ENCODE results near the gene SLMAP. TPM values are rescaled to one million over a fixed set of nuclear protein-coding genes. Genes with fewer than 3 reads are reported as not detected.
"Not testable (repeated sequence)": the region's sequence is repeated elsewhere in the genome, so short reads cannot be mapped to it uniquely, and the experiment has no call there.

SLMAP gene
- total and polyA plus RNA-seq, 2 donors (not counting 1 experiment from before 2014, with no cell fraction given) = 9.7 to 67.2 TPM

- H3K27me3 Mint-ChIP-seq = no peaks in the 10 kb centered on the region
- Histone ChIP-seq H3K4me2 (replicated peaks; ENCODE audit: low read depth, low read length, poor library complexity, severe bottlenecking) (no peak overlapping the region), H3K79me2 (ENCODE audit: control insufficient read depth, insufficient read depth, low read length) (no peaks in the 10 kb centered on the region), H3K36me3 (replicated peaks in 1 of 2; ENCODE audit: control extremely low read depth in 1 of 2, control insufficient read depth in 1 of 2, extremely low read depth in 1 of 2, insufficient read depth in 2 of 2, low read length in 1 of 2) (peaks cover 3 to 12% of the 10 kb centered on the region in 2 experiments), H3K27ac (ENCODE audit: low read length in 2 of 2) (no peak overlapping the region), H2AFZ (ENCODE audit: insufficient read depth, low read depth, low read length, poor library complexity, severe bottlenecking) (no peak overlapping the region), H3K27me3 (replicated peaks in 1 of 4; ENCODE audit: control extremely low read depth in 1 of 4, control insufficient read depth in 3 of 4, insufficient read depth in 4 of 4, low read length in 3 of 4) (no peaks in the 10 kb centered on the region), H3K9ac (ENCODE audit: low read length) (no peak overlapping the region), H4K20me1 (ENCODE audit: control insufficient read depth, insufficient read depth, low read length, poor library complexity, severe bottlenecking) (no peaks in the 10 kb centered on the region), H3K4me3 (ENCODE audit: control extremely low read depth in 1 of 5, extremely low read depth in 1 of 5, insufficient read depth in 1 of 5, low read depth in 2 of 5, low read length in 4 of 5) (no peak overlapping the region), H3K9me3 (ENCODE audit: control extremely low read depth in 1 of 3, control insufficient read depth in 2 of 3, insufficient read depth in 1 of 3, low read length in 2 of 3) (no peaks in the 10 kb centered on the region), H3K4me1 (ENCODE audit: control insufficient read depth in 2 of 2, insufficient read depth in 2 of 2, low read length in 2 of 2) (no peaks in the 10 kb centered on the region)
- intact Hi-C loops (cut with micrococcal nuclease) = no loop called here
- no peak for DNase-seq
- ChIA-PET CTCF (no interaction called here), POLR2A (no interaction called here)
- TF ChIP-seq EZH2 (IDR thresholded peaks at IDR 0.05; ENCODE audit: borderline replicate concordance, insufficient read depth, low read depth, low read length, poor library complexity, severe bottlenecking) = no peak
- TF ChIP-seq CTCF (IDR thresholded peaks at IDR 0.05) = no peak
- H3K9me3 Mint-ChIP-seq (ENCODE audit: insufficient read depth) = no peaks in the 10 kb centered on the region
- no peak overlapping the region for H3K4me3 Mint-ChIP-seq
- WGBS (ENCODE audit: insufficient coverage) = no CpG with 5 or more reads among the region's 2 CpGs
- no peak for ATAC-seq (ENCODE audit: low read depth)
- no peak overlapping the region for H3K27ac Mint-ChIP-seq
- H3K4me1 Mint-ChIP-seq = no peaks in the 10 kb centered on the region
Measured at GRCh38 chr3:57877116-57877515, 121.0 kb downstream of the SLMAP start.

- H3K27ac ChIP-seq (ENCODE audit: low read length in 2 of 2); H3K4me3 ChIP-seq (ENCODE audit: control extremely low read depth in 1 of 5, extremely low read depth in 1 of 5, insufficient read depth in 1 of 5, low read depth in 2 of 5, low read length in 4 of 5); H3K36me3 ChIP-seq (replicated peaks in 1 of 2; ENCODE audit: control extremely low read depth in 1 of 2, control insufficient read depth in 1 of 2, extremely low read depth in 1 of 2, insufficient read depth in 2 of 2, low read length in 1 of 2); H3K9me3 ChIP-seq (ENCODE audit: control extremely low read depth in 1 of 3, control insufficient read depth in 2 of 3, insufficient read depth in 1 of 3, low read length in 2 of 3); H3K27me3 Mint-ChIP-seq; H3K4me1 Mint-ChIP-seq; H3K4me3 Mint-ChIP-seq; H3K4me1 ChIP-seq (ENCODE audit: control insufficient read depth in 2 of 2, insufficient read depth in 2 of 2, low read length in 2 of 2); H4K20me1 ChIP-seq (ENCODE audit: control insufficient read depth, insufficient read depth, low read length, poor library complexity, severe bottlenecking); H3K9ac ChIP-seq (ENCODE audit: low read length); DNase-seq; H3K79me2 ChIP-seq (ENCODE audit: control insufficient read depth, insufficient read depth, low read length); intact Hi-C loops (cut with micrococcal nuclease); H3K27me3 ChIP-seq (replicated peaks in 1 of 4; ENCODE audit: control extremely low read depth in 1 of 4, control insufficient read depth in 3 of 4, insufficient read depth in 4 of 4, low read length in 3 of 4); H3K27ac Mint-ChIP-seq; CTCF ChIA-PET; H3K9me3 Mint-ChIP-seq (ENCODE audit: insufficient read depth); H3K4me2 ChIP-seq (replicated peaks; ENCODE audit: low read depth, low read length, poor library complexity, severe bottlenecking); H2AFZ ChIP-seq (ENCODE audit: insufficient read depth, low read depth, low read length, poor library complexity, severe bottlenecking); ATAC-seq (ENCODE audit: low read depth): not testable (repeated sequence)
- 94% methylated on average over 4 of the region's 5 CpGs for WGBS (ENCODE audit: insufficient coverage)
- POLR2A ChIA-PET = interaction anchor here (0.7 kb wide), 1 partner anchor 201 kb away, joined by 3 read pairs; no protein-coding TSS in a partner anchor
Measured at GRCh38 chr3:57884436-57884835, 128.3 kb downstream of the SLMAP start.

Measured in B cell (primary cell).